ENCODE results near the gene TIGD1.
"Not testable (repeated sequence)": the region's sequence is repeated elsewhere in the genome, so short reads cannot be mapped to it uniquely, and the experiment has no call there.

The TIGD1 gene

DNA sequence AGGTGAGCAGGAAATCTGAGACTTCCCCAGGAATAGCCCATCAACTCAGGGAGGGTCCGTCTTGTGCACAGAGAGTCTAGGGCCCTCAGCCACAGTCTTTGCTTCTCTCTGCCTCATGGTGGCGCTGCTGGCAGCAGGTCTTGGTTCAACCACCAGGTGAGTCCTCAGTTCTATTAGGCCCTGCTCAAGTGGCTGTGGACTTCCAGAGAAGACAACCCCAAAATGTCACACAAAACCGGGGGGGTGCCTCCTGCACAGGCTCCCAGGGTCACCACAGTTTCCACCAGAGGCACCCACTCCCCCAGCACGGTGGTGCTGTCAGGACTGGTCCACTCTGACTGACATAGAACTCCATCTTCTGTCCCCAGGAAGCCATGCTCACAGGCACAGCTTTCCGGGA, 13.3 kb downstream of the TIGD1 start:
- no peak for DNase-seq (ENCODE audit: low read depth)
- Histone ChIP-seq H3K4me1 (ENCODE audit: control insufficient read depth, insufficient read depth, low read length) (no peaks in the 10 kb centered on the region), H3K36me3 (ENCODE audit: control insufficient read depth, insufficient read depth, low read length, severe bottlenecking) (no peaks in the 10 kb centered on the region)

DNA sequence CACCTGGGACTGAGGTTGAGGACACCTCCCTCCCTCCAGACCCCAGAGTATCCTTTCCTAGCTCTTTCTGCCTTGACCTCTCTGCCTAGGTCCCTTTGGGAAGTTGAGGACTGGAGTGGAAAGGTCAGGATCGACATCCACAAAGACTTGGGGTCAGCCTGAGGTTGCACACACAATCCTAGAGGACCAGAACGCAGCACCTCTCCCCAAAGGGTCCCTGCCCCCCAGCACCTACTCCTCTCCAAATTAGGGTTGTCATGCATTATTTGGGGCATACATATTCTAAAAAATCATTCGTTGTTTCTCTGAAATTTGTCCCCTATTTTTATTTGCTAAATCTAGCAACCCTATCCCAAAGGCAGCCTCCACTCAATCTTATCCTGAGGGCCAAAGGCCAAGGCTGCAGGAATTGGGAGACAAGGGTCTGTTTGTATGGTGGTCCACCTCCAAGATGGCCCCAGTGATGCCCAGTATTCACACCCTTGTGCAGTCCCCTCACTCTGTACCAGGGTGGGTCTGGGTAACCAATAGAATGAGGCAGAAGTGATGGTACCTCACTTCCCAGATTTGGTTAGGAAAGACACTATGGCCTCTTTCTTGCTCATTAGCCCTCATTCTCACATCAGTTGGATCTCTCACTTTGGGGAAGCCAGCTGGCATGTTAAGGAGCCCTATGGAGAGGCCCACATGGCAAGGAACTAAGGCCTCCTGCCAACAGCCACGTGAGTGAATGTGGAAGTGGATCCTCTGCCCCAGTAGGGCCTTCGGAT, 14.4 kb downstream of the TIGD1 start:
- Histone ChIP-seq H3K4me1 (ENCODE audit: control insufficient read depth, insufficient read depth, low read length) (no peaks in the 10 kb centered on the region), H3K4me3 (ENCODE audit: low read length) (no peak overlapping the region), H3K9ac (ENCODE audit: low read length) (no peak overlapping the region), H3K9me3 (ENCODE audit: control insufficient read depth, low read length) (peaks cover 11% of the 10 kb centered on the region), H3K36me3 (ENCODE audit: control insufficient read depth, insufficient read depth, low read length, severe bottlenecking) (no peaks in the 10 kb centered on the region), H3K27me3 (replicated peaks; ENCODE audit: control insufficient read depth, insufficient read depth, low read length) (peaks cover 39% of the 10 kb centered on the region)
- DNase-seq (ENCODE audit: low read depth): no peak

More for the DNA sequence above, 13.3 kb downstream of the TIGD1 start:
- Histone ChIP-seq H3K27me3 (replicated peaks; ENCODE audit: control insufficient read depth, insufficient read depth, low read length) (peaks cover 39% of the 10 kb centered on the region), H3K4me3 (ENCODE audit: low read length) (no peak overlapping the region), H3K9me3 (ENCODE audit: control insufficient read depth, low read length) (peaks cover 11% of the 10 kb centered on the region), H3K9ac (ENCODE audit: low read length) (no peak overlapping the region)

DNA sequence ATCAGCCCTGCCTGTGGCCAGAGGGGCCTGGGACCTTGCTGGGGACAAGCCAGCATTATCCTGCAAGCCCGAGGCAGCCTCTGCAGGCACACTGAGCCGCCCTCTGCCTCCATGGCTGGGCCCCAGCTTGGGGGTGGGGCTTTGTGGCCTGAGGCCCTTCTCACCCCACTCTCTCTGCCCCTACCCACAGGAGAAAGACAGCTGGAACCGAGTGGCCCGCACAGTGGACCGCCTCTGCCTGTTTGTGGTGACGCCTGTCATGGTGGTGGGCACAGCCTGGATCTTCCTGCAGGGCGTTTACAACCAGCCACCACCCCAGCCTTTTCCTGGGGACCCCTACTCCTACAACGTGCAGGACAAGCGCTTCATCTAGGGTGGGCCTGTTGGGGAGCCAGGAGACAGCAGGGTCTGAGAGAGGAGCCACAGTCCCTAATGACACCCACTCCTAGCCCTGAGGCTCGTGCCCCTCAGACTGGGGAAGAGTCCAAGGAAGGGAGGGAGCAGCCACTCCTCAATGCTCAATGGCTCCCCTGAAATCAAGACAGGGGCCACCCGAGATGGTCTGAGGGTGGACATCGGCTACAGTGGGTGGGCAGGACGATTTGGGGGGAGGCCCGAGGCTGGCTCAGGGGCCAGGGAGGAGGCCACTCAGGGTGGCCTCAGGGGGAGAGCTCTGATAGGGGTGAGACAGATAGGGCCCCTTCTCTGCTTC, 15.3 kb downstream of the TIGD1 start:
- no peak for DNase-seq (ENCODE audit: low read depth)

DNA sequence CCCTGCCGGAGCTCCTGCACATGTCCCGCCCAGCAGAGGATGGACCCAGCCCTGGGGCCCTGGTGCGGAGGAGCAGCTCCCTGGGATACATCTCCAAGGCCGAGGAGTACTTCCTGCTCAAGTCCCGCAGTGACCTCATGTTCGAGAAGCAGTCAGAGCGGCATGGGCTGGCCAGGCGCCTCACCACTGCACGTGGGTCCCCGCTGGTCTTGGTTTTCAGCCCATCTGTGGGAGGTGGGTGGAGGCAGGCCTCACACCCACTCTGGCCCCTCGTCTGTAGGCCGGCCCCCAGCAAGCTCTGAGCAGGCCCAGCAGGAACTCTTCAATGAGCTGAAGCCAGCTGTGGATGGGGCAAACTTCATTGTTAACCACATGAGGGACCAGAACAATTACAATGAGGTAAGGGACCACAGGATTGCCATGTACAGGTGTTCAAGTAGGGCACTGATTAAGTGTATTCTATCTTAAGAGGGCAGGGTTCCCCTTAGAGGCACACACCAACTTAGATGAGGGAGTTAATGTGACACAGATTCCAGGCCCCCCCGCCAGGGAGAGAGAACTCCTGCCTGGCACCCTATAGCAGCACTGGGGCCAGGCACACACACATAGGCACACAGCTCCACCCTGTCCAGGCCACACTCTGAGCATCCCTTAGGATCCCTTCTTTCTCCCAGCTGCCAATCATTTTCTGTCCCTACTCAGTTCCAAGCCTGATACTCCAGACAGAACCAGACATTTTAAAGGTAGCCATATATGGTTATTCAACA, 16.2 kb downstream of the TIGD1 start:
- no peak for DNase-seq (ENCODE audit: low read depth)
- H3K4me1 ChIP-seq (ENCODE audit: control insufficient read depth, insufficient read depth, low read length): no peaks in the 10 kb centered on the region
- no peak overlapping the region for H3K9ac ChIP-seq (ENCODE audit: low read length)
- H3K36me3 ChIP-seq (ENCODE audit: control insufficient read depth, insufficient read depth, low read length, severe bottlenecking): no peaks in the 10 kb centered on the region
- H3K27me3 ChIP-seq (replicated peaks; ENCODE audit: control insufficient read depth, insufficient read depth, low read length): peaks cover 45% of the 10 kb centered on the region
- peaks cover 11% of the 10 kb centered on the region for H3K9me3 ChIP-seq (ENCODE audit: control insufficient read depth, low read length)
- H3K4me3 ChIP-seq (ENCODE audit: low read length): no peak overlapping the region

More for the DNA sequence above, 15.3 kb downstream of the TIGD1 start:
- Histone ChIP-seq H3K27me3 (replicated peaks; ENCODE audit: control insufficient read depth, insufficient read depth, low read length) (peaks cover 44% of the 10 kb centered on the region), H3K4me3 (ENCODE audit: low read length) (no peak overlapping the region), H3K36me3 (ENCODE audit: control insufficient read depth, insufficient read depth, low read length, severe bottlenecking) (no peaks in the 10 kb centered on the region), H3K9me3 (ENCODE audit: control insufficient read depth, low read length) (peaks cover 11% of the 10 kb centered on the region), H3K4me1 (ENCODE audit: control insufficient read depth, insufficient read depth, low read length) (no peaks in the 10 kb centered on the region), H3K9ac (ENCODE audit: low read length) (no peak overlapping the region)

DNA sequence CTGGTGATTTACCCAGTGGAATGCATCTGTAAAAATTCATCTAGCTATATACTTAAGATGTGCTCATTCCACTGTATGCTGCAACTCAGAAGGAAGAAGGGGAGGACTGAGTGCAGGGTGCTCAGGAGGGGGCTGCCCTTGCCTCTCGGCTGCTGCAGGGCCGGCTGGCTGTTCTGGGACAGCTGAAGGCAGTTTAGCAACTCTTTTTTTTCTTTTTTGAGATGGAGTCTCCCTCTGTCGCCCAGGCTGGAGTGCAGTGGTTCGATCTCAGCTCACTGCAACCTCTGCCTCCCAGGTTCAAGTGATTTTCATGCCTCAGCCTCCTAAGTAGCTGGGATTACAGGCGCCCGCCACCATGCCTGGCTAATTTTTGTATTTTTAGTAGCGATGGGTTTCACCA, 17.5 kb downstream of the TIGD1 start:
- H3K36me3 ChIP-seq (ENCODE audit: control insufficient read depth, insufficient read depth, low read length, severe bottlenecking); H3K9ac ChIP-seq (ENCODE audit: low read length); DNase-seq (ENCODE audit: low read depth); H3K4me1 ChIP-seq (ENCODE audit: control insufficient read depth, insufficient read depth, low read length); H3K4me3 ChIP-seq (ENCODE audit: low read length): not testable (repeated sequence)
- peaks cover 11% of the 10 kb centered on the region for H3K9me3 ChIP-seq (ENCODE audit: control insufficient read depth, low read length)
- peaks cover 45% of the 10 kb centered on the region for H3K27me3 ChIP-seq (replicated peaks; ENCODE audit: control insufficient read depth, insufficient read depth, low read length)

DNA sequence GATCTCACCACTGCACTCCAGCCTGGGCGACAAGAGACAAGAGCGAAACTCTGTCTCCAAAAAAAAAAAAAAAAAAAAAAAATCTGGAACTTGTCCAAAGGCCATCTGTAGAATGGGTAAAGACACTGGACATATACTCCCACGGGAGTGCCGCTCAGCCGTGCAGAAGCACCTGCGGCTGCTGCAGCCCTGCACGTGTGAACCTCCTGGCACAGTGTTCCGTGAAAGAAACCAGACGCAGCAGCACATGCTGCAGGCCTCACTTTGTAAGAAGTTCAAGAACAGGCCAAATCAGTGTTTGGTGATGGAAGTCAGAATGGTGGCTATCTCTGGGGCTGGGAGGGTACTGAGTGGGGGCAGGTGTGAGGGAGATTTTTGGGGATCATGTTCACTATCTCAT, 17.9 kb downstream of the TIGD1 start:
- DNase-seq (ENCODE audit: low read depth): no peak
- H3K9ac ChIP-seq (ENCODE audit: low read length): no peak overlapping the region
- no peaks in the 10 kb centered on the region for H3K4me1 ChIP-seq (ENCODE audit: control insufficient read depth, insufficient read depth, low read length)
- H3K27me3 ChIP-seq (replicated peaks; ENCODE audit: control insufficient read depth, insufficient read depth, low read length): peaks cover 45% of the 10 kb centered on the region
- peaks cover 11% of the 10 kb centered on the region for H3K9me3 ChIP-seq (ENCODE audit: control insufficient read depth, low read length)
- no peaks in the 10 kb centered on the region for H3K36me3 ChIP-seq (ENCODE audit: control insufficient read depth, insufficient read depth, low read length, severe bottlenecking)
- H3K4me3 ChIP-seq (ENCODE audit: low read length): no peak overlapping the region

DNA sequence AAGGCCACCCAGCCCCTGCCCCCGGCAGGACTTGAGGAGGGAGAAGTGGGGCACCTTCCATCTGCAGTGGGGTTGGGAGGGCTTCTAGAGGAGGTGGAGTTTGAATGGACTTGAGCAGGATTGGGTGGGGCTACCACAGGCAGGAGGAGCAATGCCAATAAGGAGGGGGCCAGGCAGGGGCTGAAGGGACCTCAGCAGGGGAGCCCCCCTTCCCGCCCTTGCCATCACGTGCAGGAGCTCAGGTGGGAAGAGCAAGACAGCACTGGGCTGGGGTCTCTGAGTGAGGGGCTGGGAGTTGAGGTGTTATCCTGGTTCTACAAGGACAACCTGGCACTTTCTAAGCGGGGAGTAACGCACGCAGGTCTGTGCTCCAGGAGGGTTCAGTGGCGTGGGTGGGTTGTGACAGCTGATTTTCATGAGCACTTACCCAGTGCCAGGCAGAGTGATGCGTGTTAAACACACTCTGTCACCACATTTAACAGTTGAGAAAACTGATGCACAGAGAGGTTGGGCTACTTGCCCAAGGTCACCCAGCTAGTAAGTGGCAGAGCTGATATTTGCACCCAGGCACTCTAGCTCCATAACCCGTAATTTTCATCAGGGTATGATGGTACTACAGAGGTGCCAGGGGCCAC, 19.6 kb downstream of the TIGD1 start:
- Histone ChIP-seq H3K9me3 (ENCODE audit: control insufficient read depth, low read length) (no peaks in the 10 kb centered on the region), H3K4me1 (ENCODE audit: control insufficient read depth, insufficient read depth, low read length) (no peaks in the 10 kb centered on the region), H3K27me3 (replicated peaks; ENCODE audit: control insufficient read depth, insufficient read depth, low read length) (peaks cover 38% of the 10 kb centered on the region), H3K4me3 (ENCODE audit: low read length) (no peak overlapping the region), H3K9ac (ENCODE audit: low read length) (no peak overlapping the region), H3K36me3 (ENCODE audit: control insufficient read depth, insufficient read depth, low read length, severe bottlenecking) (no peaks in the 10 kb centered on the region)
- DNase-seq (ENCODE audit: low read depth): no peak

DNA sequence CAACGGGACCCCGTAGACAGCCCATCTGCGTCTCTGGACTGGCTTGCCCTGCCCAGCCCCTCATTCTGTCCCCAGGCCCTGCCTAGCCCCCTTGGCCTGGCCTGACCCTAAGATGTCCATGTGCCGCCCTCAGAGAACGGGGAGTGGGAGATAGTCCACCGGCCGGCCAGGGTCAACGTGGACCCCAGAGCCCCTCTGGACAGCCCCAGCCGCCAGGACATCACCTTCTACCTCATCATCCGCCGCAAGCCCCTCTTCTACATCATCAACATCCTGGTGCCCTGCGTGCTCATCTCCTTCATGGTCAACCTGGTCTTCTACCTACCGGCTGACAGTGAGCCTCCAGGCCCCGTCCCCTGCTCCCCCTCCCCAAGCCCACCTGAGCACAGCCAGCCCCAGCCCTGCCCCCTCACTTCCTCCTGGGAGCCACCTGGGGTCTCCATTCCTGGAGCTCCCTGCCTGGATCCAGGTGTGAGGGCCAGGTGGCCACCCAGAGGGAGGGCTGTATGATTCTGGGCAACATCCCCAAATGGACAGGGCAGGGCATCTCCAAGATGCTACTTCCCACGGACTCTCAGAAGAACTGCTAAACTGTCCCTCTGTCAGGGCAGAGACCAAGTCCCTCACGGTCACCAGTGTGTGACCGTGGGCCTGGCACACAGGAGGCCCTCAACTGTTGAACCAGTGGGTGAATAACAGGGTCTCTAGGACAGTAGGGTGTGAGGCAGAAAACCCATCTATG, 20.4 kb downstream of the TIGD1 start:
- no peaks in the 10 kb centered on the region for H3K36me3 ChIP-seq (ENCODE audit: control insufficient read depth, insufficient read depth, low read length, severe bottlenecking)
- DNase-seq (ENCODE audit: low read depth): no peak
- H3K27me3 ChIP-seq (replicated peaks; ENCODE audit: control insufficient read depth, insufficient read depth, low read length): peaks cover 37% of the 10 kb centered on the region
- no peak overlapping the region for H3K9ac ChIP-seq (ENCODE audit: low read length)
- no peak overlapping the region for H3K4me3 ChIP-seq (ENCODE audit: low read length)
- no peaks in the 10 kb centered on the region for H3K9me3 ChIP-seq (ENCODE audit: control insufficient read depth, low read length)
- H3K4me1 ChIP-seq (ENCODE audit: control insufficient read depth, insufficient read depth, low read length): no peaks in the 10 kb centered on the region

DNA sequence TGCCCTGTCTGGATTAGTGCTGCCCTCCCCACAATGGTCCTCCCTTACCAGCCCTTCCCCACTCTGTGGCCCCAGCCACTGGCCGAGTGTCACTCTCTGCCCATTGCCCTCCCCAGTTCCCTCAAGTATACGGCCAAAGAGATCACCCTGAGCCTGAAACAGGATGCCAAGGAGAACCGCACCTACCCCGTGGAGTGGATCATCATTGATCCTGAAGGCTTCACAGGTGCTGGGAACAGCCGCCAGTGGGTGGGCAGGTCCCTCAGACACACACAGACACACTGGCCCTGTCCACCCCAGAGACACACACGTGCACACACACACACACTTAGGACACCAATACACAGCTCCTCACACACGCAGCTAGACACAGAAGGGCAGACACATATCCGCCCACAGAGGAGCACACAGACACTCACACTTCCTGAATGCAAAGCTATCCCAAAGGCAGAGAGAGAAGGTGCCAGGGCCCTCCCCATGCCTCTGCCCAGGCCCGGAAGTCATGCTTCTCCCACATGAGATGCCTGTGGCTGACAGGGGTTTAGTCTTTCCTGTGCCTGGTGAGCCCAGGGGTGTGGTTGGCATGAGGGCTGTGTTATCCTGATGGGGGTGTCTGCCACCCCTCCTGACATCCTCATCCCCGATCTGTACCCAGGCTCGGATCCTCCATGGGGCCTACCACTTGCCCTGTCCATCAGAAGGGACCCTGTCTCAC, 21.5 kb downstream of the TIGD1 start:
- H3K4me1 ChIP-seq (ENCODE audit: control insufficient read depth, insufficient read depth, low read length): peaks cover 2% of the 10 kb centered on the region
- DNase-seq (ENCODE audit: low read depth): no peak
- H3K36me3 ChIP-seq (ENCODE audit: control insufficient read depth, insufficient read depth, low read length, severe bottlenecking): no peaks in the 10 kb centered on the region
- no peaks in the 10 kb centered on the region for H3K9me3 ChIP-seq (ENCODE audit: control insufficient read depth, low read length)
- no peak overlapping the region for H3K4me3 ChIP-seq (ENCODE audit: low read length)
- H3K9ac ChIP-seq (ENCODE audit: low read length): no peak overlapping the region
- H3K27me3 ChIP-seq (replicated peaks; ENCODE audit: control insufficient read depth, insufficient read depth, low read length): peaks cover 41% of the 10 kb centered on the region

DNA sequence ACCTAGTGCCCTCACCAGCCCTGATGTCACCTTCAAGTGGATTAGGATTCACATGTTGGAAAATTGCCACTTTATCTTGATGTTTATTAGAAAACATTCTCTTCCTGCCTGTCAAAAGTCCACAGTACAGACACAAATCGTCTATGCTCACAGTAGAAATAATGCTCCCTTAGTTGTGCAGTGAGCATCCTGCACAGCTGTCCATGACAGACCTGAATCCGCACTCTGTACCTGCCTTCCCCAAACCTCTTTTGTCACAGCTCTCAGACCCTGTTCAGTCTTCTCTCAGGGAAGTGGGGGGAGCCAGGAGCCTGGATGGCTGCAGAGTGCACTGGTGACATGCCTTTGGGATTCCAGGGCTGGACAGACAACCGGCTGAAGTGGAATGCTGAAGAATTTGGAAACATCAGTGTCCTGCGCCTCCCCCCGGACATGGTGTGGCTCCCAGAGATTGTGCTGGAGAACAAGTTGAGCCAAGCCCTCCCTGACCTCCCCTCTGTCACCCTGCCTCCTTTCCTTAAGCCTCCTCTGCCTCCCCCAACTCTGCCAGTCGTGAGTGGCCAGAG, 22.4 kb downstream of the TIGD1 start:
- Histone ChIP-seq H3K4me3 (ENCODE audit: low read length) (no peak overlapping the region), H3K9me3 (ENCODE audit: control insufficient read depth, low read length) (no peaks in the 10 kb centered on the region), H3K4me1 (ENCODE audit: control insufficient read depth, insufficient read depth, low read length) (peaks cover 2% of the 10 kb centered on the region), H3K36me3 (ENCODE audit: control insufficient read depth, insufficient read depth, low read length, severe bottlenecking) (no peaks in the 10 kb centered on the region), H3K9ac (ENCODE audit: low read length) (no peak overlapping the region), H3K27me3 (replicated peaks; ENCODE audit: control insufficient read depth, insufficient read depth, low read length) (peaks cover 47% of the 10 kb centered on the region)
- DNase-seq (ENCODE audit: low read depth): no peak

Measured in adipocyte (in vitro differentiated cells).